Immature natural killer cell (primary cell): Measurements from ENCODE around the gene RAP1GAP2. TPM values are rescaled to one million over a fixed set of nuclear protein-coding genes. Genes with fewer than 3 reads are reported as not detected.

Experiments used
- DNase-seq, 3 donors: peaks; one replicate each; pipeline ENCODE4 v3.0.0; 2022; ENCODE audit warnings: mixed read lengths in 1 of 3
- H3K27ac Mint-ChIP-seq, 6 donors: one replicate each; pipeline ENCODE4 v1.8.0; 2020; ENCODE audit warnings: mixed read lengths in 6 of 6, mild to moderate bottlenecking in 5 of 6, inconsistent platforms in 4 of 6, moderate library complexity in 3 of 6
- H3K27me3 Mint-ChIP-seq, 3 donors: one replicate each; pipeline ENCODE4 v1.8.0; 2020 to 2021; ENCODE audit warnings: low read depth in 3 of 3, mild to moderate bottlenecking in 3 of 3, mixed read lengths in 3 of 3, moderate library complexity in 3 of 3, inconsistent platforms in 1 of 3
- H3K36me3 Mint-ChIP-seq, 3 donors: one replicate each; pipeline ENCODE4 v1.8.0; 2020; ENCODE audit warnings: mixed read lengths in 3 of 3, inconsistent platforms in 2 of 3, mild to moderate bottlenecking in 2 of 3
- H3K4me1 Mint-ChIP-seq, 2 donors: one replicate each; pipeline ENCODE4 v1.8.0; 2020; ENCODE audit warnings: inconsistent platforms in 2 of 2, mild to moderate bottlenecking in 2 of 2, mixed read lengths in 2 of 2, moderate library complexity in 1 of 2
- H3K4me3 Mint-ChIP-seq, 5 donors: one replicate each; pipeline ENCODE4 v1.8.0; 2020; ENCODE audit warnings: mild to moderate bottlenecking in 5 of 5, mixed read lengths in 5 of 5, inconsistent platforms in 3 of 5, moderate library complexity in 3 of 5
- H3K9me3 Mint-ChIP-seq, 6 donors: one replicate each; pipeline ENCODE4 v1.8.0; 2020; ENCODE audit warnings: mild to moderate bottlenecking in 6 of 6, mixed read lengths in 6 of 6, inconsistent platforms in 4 of 6, moderate library complexity in 3 of 6
- polyA plus RNA-seq, 3 donors: library from polyadenylated mRNA; unstranded; fragments of 300-500 nt; fragmentation: Illumina TruSeq; gene quantifications; one replicate each; pipeline ENCODE4 v1.2.3, GENCODE V29; 2021

Gene RAP1GAP2
- polyA plus RNA-seq, 3 donors from 2014 or later: 2.5 to 28.9 (median 6.4) TPM

- H3K9me3 Mint-ChIP-seq: no peaks in the 10 kb centered on the region
- peak overlapping the region; percentile 19 to 78 (median 58) for H3K27ac Mint-ChIP-seq
- peaks cover 76 to 84% of the 10 kb centered on the region in 2 donors for H3K4me1 Mint-ChIP-seq
- H3K4me3 Mint-ChIP-seq: peak overlapping the region in 3 of 5 donors; percentile 8 to 36 (median 11)
- H3K27me3 Mint-ChIP-seq: peaks cover 2 to 13% (median 6%) of the 10 kb centered on the region in 3 donors
- no peak for DNase-seq
- H3K36me3 Mint-ChIP-seq: peaks cover 0 to 16% (median 3%) of the 10 kb centered on the region in 3 donors
These were observed 96.2 kb downstream of the RAP1GAP2 start for GRCh38 chr17:2892305-2892971.

- Mint-ChIP-seq H3K9me3 (no peaks in the 10 kb centered on the region), H3K4me1 (peaks cover 75 to 85% of the 10 kb centered on the region in 2 donors), H3K36me3 (peaks cover 0 to 16% (median 3%) of the 10 kb centered on the region in 3 donors), H3K27me3 (peaks cover 2 to 13% (median 2%) of the 10 kb centered on the region in 3 donors), H3K27ac (no peak overlapping the region), H3K4me3 (no peak overlapping the region)
- no peak for DNase-seq
These were observed 97.2 kb downstream of the RAP1GAP2 start for GRCh38 chr17:2893422-2893914.

GRCh38 chr17:2894782-2895181 lies 98.5 kb downstream of the RAP1GAP2 start:
- Mint-ChIP-seq H3K4me1 (peaks cover 70 to 78% of the 10 kb centered on the region in 2 donors), H3K27ac (peak overlapping the region in 2 of 6 donors; percentile 32 to 56), H3K27me3 (peaks cover 2 to 14% (median 2%) of the 10 kb centered on the region in 3 donors), H3K4me3 (peak overlapping the region in 2 of 5 donors; percentile 43 to 44), H3K36me3 (peaks cover 0 to 16% (median 3%) of the 10 kb centered on the region in 3 donors), H3K9me3 (no peaks in the 10 kb centered on the region)
- DNase-seq: no peak

DNA sequence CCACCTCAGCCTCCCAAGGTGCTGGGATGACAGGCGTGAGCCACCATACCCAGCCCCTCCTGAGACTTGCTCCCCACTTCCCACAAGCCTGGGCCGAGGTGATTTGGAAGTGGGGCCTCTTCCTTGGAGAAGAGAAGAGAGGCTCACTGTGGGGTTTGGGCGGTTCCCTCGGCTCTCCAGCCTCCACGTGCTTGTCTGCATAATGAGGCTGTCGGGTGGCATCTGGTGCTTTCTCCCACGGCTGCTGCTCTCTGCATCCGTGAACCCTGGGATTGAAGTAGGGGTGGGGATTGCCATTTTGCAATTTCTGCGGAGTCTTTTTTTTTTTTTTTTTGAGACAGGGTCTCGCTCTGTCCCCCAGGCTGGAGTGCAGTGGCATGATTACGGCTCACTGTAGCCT lies 101.4 kb downstream of the RAP1GAP2 start:
- H3K9me3 Mint-ChIP-seq: no peaks in the 10 kb centered on the region
- H3K4me3 Mint-ChIP-seq: no peak overlapping the region
- peaks cover 0 to 8% (median 2%) of the 10 kb centered on the region in 3 donors for H3K27me3 Mint-ChIP-seq
- peaks cover 0 to 9% (median 3%) of the 10 kb centered on the region in 3 donors for H3K36me3 Mint-ChIP-seq
- no peak for DNase-seq
- H3K4me1 Mint-ChIP-seq: peaks cover 63 to 70% of the 10 kb centered on the region in 2 donors
- H3K27ac Mint-ChIP-seq: no peak overlapping the region

DNA sequence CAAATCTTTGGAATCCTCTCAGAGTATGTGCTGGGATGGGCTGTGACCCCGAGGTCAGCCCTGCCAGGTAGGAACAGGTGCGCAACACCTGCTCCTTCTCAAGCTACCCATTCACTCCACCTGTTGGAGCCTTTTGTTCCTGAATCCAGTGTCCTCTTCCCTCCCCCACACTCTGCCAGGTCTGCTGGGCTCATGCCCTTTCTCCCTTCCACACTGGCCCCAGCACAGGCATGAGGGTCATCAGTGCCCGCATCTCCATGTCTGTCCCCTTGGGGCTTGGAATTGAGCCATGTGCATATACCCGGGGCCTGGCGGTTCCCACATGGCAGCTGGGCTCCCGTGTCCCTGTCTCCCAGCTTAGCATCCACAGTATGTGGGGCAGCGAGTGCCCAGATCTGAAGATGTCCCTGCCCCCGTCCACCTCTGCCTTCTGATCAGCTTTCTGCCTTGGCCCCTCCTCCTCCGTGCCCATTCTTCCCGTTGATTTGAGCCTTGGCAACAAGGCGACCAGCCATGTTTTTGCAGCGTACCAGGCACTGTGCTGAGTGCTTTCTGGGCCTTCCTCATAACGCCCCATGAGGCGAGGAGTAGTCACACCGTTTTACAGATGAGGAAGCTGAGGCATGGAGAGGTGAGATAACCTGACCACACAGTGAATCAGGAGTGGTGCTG lies 102.2 kb downstream of the RAP1GAP2 start:
- Mint-ChIP-seq H3K4me1 (peaks cover 65 to 70% of the 10 kb centered on the region in 2 donors), H3K9me3 (no peaks in the 10 kb centered on the region), H3K27me3 (peaks cover 0 to 9% (median 2%) of the 10 kb centered on the region in 3 donors), H3K36me3 (peaks cover 0 to 9% (median 3%) of the 10 kb centered on the region in 3 donors), H3K4me3 (peak overlapping the region in 2 of 5 donors; percentile 22 to 32), H3K27ac (peak overlapping the region in 3 of 6 donors; percentile 51 to 65 (median 64))
- DNase-seq: no peak

GRCh38 chr17:2899906-2900305 lies 103.7 kb downstream of the RAP1GAP2 start:
- peak overlapping the region in 2 of 6 donors; percentile 46 to 48 for H3K27ac Mint-ChIP-seq
- H3K4me1 Mint-ChIP-seq: peaks cover 68 to 70% of the 10 kb centered on the region in 2 donors
- H3K27me3 Mint-ChIP-seq: peaks cover 0 to 15% (median 5%) of the 10 kb centered on the region in 3 donors
- H3K36me3 Mint-ChIP-seq: peaks cover 0 to 4% (median 3%) of the 10 kb centered on the region in 3 donors
- no peak for DNase-seq
- H3K9me3 Mint-ChIP-seq: no peaks in the 10 kb centered on the region
- H3K4me3 Mint-ChIP-seq: no peak overlapping the region

GRCh38 chr17:2900842-2901241 lies 104.6 kb downstream of the RAP1GAP2 start:
- Mint-ChIP-seq H3K4me3 (no peak overlapping the region), H3K9me3 (no peaks in the 10 kb centered on the region), H3K36me3 (peaks cover 0 to 7% (median 3%) of the 10 kb centered on the region in 3 donors), H3K27me3 (peaks cover 0 to 20% (median 5%) of the 10 kb centered on the region in 3 donors), H3K27ac (peak overlapping the region in 3 of 6 donors; percentile 38 to 77 (median 51)), H3K4me1 (peaks cover 74% of the 10 kb centered on the region in 2 donors)
- no peak for DNase-seq

DNA sequence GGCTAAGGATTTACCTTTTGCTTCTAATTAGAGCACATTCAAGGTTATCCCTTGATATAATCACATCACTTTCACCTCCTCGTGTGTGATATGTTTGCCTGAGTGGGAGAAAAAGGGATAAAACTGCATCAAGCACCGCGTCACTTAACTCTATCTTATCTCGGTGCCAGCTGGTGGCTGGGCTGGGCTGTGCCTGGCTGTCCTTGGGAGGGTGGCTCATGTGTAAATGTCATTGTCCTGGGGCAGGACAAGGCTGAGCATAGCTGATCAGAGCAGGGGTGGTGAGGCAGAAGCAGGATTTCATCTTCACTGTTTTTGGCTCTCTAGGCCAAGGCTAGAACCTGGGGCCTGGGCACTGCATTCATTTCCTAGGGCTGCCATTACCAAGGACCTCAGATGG lies 105.3 kb downstream of the RAP1GAP2 start:
- Mint-ChIP-seq H3K9me3 (no peaks in the 10 kb centered on the region), H3K27ac (peak overlapping the region in 2 of 6 donors; percentile 51 to 64), H3K36me3 (peaks cover 0 to 4% (median 4%) of the 10 kb centered on the region in 3 donors), H3K4me3 (no peak overlapping the region), H3K27me3 (peaks cover 0 to 20% (median 5%) of the 10 kb centered on the region in 3 donors), H3K4me1 (peaks cover 74 to 76% of the 10 kb centered on the region in 2 donors)
- DNase-seq: no peak

- Mint-ChIP-seq H3K27me3 (peaks cover 0 to 24% (median 3%) of the 10 kb centered on the region in 3 donors), H3K4me1 (peaks cover 78 to 83% of the 10 kb centered on the region in 2 donors), H3K36me3 (peaks cover 9 to 14% (median 11%) of the 10 kb centered on the region in 3 donors), H3K4me3 (no peak overlapping the region), H3K9me3 (no peaks in the 10 kb centered on the region), H3K27ac (peak overlapping the region in 2 of 6 donors; percentile 53 to 87)
- no peak for DNase-seq
These were observed 106.3 kb downstream of the RAP1GAP2 start for GRCh38 chr17:2902546-2902945.

GRCh38 chr17:2903193-2903974 lies 107.1 kb downstream of the RAP1GAP2 start:
- DNase-seq: no peak
- Mint-ChIP-seq H3K36me3 (peaks cover 9 to 21% (median 17%) of the 10 kb centered on the region in 3 donors), H3K4me3 (peak overlapping the region; percentile 42 to 65 (median 64)), H3K9me3 (no peaks in the 10 kb centered on the region), H3K27ac (peak overlapping the region; percentile 57 to 90 (median 87)), H3K4me1 (peaks cover 82 to 86% of the 10 kb centered on the region in 2 donors), H3K27me3 (peaks cover 0 to 28% (median 3%) of the 10 kb centered on the region in 3 donors)

DNA sequence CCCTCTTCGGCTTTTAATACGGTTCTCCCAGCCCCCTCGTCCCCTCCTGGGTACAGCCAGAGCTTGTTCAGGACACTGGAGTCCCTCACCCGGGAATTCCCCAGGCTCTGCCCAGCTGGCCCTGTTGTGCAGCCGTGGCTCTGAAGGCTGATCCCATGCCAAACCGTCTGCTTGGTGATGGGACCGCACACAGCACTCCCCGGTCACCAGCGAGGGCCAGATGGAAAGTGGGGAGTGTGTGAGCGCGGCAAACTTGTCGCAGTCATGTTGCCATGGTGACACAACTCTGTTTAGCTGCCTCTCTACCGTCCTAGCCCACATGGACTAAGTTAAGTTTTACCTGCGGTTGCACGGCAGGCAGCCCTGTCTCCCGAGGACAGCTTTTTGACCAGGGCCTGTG lies 107.9 kb downstream of the RAP1GAP2 start:
- H3K27me3 Mint-ChIP-seq: peaks cover 0 to 26% (median 3%) of the 10 kb centered on the region in 3 donors
- no peaks in the 10 kb centered on the region for H3K9me3 Mint-ChIP-seq
- peaks cover 9 to 27% (median 19%) of the 10 kb centered on the region in 3 donors for H3K36me3 Mint-ChIP-seq
- H3K4me1 Mint-ChIP-seq: peaks cover 82 to 86% of the 10 kb centered on the region in 2 donors
- peak overlapping the region; percentile 72 to 90 (median 88) for H3K27ac Mint-ChIP-seq
- peak overlapping the region in 3 of 5 donors; percentile 24 to 65 (median 65) for H3K4me3 Mint-ChIP-seq
- DNase-seq: no peak

DNA sequence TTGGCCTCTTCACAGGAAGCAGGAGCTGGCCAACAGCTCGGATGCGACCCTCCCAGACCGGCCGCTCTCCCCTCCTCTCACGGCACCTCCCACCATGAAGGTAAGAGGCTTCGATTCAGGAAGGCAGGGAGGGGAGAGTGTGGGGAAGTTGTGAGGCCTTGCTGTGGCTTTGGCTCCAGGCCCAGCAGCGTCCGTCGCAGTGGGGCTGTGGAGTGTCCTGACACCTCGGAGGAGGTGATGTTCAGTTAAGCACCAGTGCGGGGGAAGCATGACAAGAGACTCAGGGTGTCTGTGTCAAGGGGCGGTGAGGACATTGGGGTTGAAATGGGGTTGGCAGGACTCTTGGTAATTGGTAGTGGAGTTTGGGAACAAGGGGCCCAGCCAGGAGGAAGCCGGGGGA lies 109.0 kb downstream of the RAP1GAP2 start:
- Mint-ChIP-seq H3K27me3 (peaks cover 3 to 28% (median 5%) of the 10 kb centered on the region in 3 donors), H3K9me3 (no peaks in the 10 kb centered on the region), H3K27ac (peak overlapping the region; percentile 87 to 92 (median 88)), H3K36me3 (peaks cover 9 to 34% (median 19%) of the 10 kb centered on the region in 3 donors), H3K4me1 (peaks cover 90 to 97% of the 10 kb centered on the region in 2 donors), H3K4me3 (peak overlapping the region; percentile 65 to 87 (median 72))
- peak; percentile 59 to 69 (median 69) for DNase-seq
